Measurements from ENCODE around the gene MROH2A.

Gene MROH2A

GRCh38 chr2:233821196-233821595 is 43.1 kb downstream of the MROH2A start:
- no peak for DNase-seq (ENCODE audit: low read depth)

- no peak for DNase-seq (ENCODE audit: low read depth)
Measured at GRCh38 chr2:233821709-233822100, 43.6 kb downstream of the MROH2A start.

DNA sequence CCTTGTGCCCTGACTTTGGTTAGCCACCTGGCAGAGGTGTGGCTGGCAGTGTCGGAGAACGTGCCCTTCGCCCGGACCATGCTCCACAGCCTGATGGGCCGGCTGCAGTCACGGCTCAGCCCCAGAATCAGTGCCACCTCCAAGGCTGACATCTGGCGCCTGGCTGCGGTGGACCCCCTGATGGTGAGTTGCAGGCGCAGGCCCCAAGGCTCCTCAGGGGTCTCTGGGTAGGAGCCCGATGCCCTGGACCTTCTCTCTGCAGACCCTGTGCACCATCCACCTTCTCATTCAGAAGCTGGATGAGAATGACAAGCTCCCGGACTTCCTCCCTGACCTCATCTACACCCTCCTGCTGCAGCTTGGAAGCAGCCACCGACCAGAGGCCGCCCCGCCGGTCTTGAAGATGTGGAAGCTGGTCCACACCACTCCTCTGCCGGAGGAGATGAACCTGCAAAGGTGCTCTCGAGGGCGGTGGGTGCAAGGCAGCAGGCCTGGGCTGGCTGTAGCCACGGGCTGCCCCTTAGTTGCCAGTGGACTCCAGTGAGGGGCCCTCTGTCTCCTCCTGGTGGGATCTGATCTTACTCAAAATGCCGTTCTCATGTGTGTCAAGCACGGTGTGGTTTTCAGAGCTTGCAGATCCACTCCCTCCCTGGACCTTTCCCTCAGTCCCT is 44.1 kb downstream of the MROH2A start:
- DNase-seq (ENCODE audit: low read depth): no peak

- DNase-seq (ENCODE audit: low read depth): no peak
Measured at GRCh38 chr2:233822781-233823730, 44.9 kb downstream of the MROH2A start.

DNA sequence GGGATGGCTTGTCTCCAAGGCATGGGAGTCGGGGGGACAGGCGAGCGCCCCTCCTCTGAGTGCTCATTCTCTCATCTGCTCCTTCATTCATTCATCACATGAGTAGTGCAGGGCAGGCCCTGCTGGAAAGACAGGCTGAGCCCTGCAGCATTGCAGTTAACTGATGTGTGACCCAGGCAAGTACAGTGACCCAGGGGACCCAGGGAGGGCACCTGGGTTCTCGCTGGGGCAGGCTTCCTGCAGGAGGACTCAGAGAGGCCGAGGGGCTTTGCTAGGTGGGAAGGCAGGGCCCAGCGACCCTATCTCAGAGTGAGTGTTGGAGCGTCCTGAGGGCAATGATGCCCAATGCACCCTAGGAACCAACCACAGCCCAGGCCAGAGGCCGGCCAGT is 45.6 kb downstream of the MROH2A start:
- DNase-seq (ENCODE audit: low read depth): no peak

GRCh38 chr2:233824373-233824772 is 46.2 kb downstream of the MROH2A start:
- DNase-seq (ENCODE audit: low read depth): no peak

DNA sequence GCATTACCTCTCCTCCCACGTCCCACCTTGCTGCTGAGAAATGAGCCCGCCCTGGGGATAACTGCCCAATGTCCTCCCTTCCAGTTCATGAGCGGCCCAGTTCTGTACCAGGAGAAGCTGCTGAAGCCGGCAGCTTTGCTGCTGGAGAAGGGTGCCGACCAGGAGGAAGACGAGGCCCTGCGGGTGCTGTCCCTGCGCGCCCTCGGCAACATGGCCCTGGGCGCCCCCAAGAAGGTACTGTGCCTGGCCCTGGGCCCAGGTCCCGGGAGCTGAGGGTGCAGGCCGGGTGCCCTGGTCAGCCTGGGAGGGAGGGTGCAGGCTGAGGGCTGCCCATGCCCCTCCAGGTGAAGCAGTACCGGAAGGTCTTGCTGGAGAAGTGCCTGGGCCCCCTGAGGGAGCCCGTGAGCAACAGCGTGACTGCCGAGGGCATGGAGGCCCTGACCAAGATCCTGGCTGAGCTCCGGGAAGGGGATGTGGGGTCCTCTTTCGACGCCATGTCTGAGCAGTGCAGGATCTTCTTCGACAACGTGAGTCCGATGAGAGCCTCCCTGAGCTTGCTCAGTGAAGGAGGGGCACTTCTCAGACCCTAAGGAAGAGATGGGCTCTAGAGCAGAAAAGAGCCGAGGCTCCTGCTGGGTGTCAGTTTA is 50.5 kb downstream of the MROH2A start:
- DNase-seq (ENCODE audit: low read depth): no peak

DNA sequence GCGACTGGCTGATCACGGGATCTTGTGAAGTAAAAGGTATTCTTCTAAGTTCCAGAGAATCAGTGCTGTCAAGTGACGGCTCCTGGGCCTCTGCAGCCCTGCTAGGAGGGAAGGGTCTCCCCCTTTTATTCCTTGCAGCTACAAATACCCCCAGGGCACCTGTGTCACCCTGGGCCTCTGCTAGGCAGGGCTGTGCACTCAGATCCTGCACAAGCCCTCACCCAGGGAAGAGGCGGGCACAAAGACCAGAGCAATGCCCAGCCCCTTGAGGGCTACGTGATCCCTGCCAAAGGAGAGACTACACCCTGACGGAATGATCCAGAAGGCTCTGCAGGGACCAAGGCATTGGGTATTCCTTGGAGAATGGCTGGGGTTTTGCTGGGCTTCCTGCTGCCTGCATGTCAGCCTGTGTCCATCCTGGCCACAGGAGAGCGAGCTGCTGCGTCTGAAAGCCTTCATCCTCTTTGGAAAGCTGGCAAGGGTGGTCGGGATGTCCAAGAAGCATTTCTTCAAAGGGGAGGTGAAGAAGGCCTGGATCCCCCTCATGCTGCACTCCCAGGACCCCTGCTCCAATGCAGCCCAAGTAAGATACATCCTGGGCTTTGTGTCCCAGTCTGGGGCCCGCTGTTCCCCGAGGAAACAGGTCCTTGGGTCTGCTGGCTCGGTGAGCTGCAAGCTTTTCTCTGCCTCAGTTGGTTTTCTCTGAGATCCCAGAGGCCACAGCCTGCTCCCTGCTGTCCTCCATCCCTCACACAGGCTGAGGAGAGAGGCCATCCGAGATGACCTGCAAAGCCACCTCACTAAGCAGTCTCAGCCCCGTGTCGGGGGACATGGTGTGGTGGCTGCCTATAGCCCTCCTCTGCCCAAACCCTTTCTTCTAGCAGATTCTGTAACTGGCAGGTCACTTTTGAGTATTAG is 51.3 kb downstream of the MROH2A start:
- DNase-seq (ENCODE audit: low read depth): no peak

DNA sequence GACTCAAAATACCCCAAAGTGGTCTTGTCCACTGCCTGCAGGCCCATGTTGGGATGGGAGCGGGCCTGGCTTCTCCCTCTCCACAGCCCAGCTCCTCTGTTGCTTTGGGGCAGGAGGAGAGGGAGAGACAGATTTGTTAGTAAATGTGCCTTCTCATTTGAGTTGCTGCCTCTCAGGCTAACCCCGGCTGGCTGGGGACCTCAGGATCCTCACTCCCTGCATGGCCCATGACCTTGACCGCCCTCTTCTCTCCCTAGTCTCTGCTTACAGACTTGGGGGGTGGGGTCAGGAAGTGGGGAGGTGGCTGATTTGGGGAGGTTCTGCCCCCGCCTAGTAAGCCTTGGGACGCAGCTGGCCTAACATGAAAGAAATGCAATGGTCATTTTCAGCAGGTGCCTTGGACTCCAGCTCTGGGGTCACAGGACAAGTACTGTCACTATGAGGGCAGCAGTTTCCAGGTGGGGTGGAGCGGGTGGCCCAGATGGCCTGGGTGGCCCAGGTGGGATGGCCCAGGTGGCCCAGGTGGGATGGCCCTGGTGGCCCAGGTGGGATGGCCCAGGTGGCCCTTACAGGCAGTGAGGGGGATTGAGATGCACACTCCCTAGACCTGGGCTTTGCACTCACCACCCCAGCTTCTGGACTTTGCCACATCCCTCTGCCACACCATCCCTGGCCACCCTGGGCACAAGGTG is 52.1 kb downstream of the MROH2A start:
- DNase-seq (ENCODE audit: low read depth): no peak

GRCh38 chr2:233831011-233831721 is 53.0 kb downstream of the MROH2A start:
- no peak for DNase-seq (ENCODE audit: low read depth)

DNA sequence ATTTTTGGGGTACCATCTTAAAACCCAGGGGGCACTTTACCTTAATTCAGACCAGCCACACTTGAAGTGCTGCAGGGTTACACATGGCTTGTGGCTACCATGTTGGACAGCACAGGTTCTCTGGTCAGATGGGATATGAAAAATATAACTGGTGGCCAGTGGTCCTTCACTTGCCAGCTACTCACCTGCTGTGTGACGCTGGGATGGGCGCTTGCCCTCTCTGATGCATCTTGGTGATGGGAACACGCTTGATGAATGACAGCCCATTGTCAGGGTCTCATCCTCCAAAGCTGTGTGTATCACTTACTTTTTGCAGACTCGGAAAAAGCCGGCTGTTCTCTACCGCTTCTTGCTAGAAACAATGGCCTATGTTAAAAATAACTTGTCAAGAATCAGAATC is 53.7 kb downstream of the MROH2A start:
- no peak for DNase-seq (ENCODE audit: low read depth)

GRCh38 chr2:233832414-233832813 is 54.3 kb downstream of the MROH2A start:
- DNase-seq (ENCODE audit: low read depth): no peak

GRCh38 chr2:233832869-233833311 is 54.8 kb downstream of the MROH2A start:
- DNase-seq (ENCODE audit: low read depth): no peak

- no peak for DNase-seq (ENCODE audit: low read depth)
Measured at GRCh38 chr2:233833345-233833744, 55.2 kb downstream of the MROH2A start.

GRCh38 chr2:233835230-233836186 is 57.4 kb downstream of the MROH2A start:
- no peak for DNase-seq (ENCODE audit: low read depth)

- DNase-seq (ENCODE audit: low read depth): no peak
Measured at GRCh38 chr2:233836359-233836758, 58.2 kb downstream of the MROH2A start.

DNA sequence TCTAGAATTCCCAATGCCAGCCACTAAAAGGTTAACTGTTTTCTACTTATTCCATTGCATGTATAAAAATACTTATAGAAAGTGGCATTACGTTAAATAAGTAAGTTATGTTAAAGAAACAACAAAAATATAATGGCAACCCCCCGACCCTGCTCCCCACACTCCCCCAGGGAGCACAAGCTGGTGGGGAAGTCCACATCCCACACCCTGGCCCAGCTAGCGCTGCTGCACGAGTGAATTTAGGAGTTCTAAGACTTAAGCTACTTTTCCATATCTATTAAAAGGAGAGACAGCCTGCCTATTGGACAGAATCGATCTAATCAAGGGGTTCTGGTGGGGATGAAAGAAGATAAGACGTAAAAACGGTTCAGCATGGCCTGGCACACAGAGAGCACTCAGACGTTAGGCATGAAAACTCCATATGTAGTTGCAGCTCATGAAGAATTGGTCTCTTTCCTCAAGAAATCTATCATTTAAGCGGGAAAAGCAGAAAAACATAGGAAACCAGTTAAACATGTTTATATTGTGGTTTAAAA is 59.6 kb downstream of the MROH2A start:
- DNase-seq (ENCODE audit: low read depth): no peak

GRCh38 chr2:233838251-233838650 is 60.1 kb downstream of the MROH2A start:
- DNase-seq (ENCODE audit: low read depth): no peak

Data from stromal cell of bone marrow (primary cell).